HG03439 (cell line): Measurements from ENCODE around the gene IDS.
"Not testable (repeated sequence)": the region's sequence is repeated elsewhere in the genome, so short reads cannot be mapped to it uniquely, and the experiment has no call there.

Experiments
- ATAC-seq: cut with Tn5 transposase; IDR thresholded peaks from one replicate; pipeline ENCODE4 v1.9.1; 2021; ENCODE audit warnings: mild to moderate bottlenecking, moderate library complexity; ENCODE audit not compliant: unreplicated experiment

IDS gene

DNA sequence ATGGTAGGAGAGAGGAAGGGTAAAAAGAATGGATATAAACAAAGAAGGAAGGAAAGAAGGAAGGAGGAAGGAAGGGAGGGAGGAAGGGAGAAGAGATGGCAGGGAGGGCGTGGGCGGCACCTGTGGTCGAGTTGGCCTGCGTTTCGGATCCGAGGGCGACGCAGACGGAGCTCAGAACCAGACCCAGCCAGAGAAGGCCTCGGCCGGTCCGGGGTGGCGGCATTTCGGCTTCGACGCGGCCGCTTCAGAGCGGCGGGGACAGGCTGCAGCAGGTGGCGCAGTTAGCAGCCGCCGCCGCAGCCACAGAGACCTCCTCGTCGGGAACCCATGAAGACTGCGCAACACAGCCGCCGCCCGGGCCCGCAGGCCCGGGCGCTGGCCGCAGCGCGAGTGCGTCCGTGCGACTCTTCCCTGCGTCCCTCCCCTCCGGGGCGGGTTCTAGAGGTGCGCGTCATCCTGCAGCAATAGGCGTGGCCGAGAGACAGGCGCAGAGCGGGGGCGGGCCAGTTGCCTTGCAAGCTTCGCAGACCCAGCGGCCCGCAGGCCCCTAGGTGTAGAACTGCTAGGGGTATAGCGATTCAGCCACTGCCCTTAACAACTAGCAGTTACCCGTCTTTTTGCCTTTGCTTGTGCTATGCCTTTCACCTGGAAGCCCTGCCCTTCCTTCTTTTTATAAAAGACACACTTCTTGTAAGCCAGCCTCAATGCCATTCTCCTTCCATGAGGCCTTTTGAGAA lies at the start of gene IDS:
Gene IDS, minus strand, starts transcription at position 392 of the 737 bp plus-strand sequence. Its CDS starts 169 bp downstream, at position 223.
- ATAC-seq, result peak; percentile 79

DNA sequence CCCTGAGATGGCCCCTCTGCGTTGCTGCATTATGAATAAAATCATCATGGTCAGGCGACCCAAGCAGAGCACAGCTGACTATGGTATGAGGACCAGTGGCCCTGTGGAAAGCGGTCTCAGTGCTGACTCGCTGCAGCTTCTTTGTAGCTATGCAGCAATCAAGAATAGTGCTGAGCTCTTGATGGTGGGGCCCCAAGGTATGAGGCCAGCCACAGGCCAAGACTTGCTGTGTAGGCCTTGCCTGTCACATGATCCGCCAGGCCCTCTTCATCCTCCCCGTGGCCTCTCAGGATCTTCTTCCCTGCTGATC lies 46.8 kb upstream of the IDS start:
- ATAC-seq, result not testable (repeated sequence)

DNA sequence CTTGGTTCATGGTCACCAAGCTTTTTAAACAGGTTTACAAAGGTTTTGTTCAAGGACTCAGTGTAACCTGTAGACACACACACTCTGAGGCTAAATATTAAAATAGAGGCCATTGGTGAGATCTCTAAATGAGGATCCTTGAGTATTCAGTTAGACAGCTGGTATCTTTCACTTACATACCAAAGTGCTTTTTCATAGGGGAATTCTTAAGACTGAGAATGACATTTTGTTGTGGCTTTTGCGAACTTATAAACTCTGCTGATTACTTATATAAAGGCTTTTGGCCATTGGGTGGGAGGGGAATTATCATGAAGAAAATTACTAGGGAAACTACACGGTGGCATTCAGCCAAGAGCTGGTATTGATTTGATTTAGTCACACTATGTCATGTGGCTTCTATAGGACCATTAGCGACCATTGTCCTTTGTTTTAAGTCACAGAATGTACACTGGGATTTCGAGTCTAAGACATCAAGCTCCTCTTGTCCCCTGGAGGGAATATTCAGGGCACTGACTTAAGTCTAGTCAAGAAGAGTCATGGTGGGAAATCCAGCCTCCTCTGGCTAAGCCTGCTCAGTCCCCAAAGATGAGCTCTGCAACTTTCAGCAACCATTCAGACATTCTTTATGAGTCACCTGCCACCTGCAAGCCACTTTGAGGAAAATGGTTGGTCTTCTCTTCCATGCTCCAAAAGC lies 46.3 kb upstream of the IDS start:
- ATAC-seq, result not testable (repeated sequence)

DNA sequence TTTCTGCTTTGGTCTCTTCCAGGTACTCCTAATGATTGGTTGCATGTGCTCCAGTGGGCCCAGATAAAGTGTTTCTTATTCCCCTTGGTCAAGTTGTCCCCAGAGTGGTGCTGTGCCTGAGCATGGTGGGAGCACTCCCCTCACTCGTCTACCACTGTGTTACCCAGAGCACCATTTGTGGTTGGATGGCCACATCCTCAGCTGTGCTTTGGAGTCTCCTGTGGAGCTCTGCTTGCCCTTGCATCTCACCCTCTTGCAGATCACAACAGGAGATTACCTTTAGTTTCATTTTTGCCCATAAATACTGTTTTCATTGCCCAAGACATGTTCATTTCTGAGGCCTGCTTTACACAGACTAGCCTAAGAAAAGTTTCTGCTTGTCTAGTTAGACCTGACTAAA lies 45.3 kb upstream of the IDS start:
- not testable (repeated sequence) for ATAC-seq

DNA sequence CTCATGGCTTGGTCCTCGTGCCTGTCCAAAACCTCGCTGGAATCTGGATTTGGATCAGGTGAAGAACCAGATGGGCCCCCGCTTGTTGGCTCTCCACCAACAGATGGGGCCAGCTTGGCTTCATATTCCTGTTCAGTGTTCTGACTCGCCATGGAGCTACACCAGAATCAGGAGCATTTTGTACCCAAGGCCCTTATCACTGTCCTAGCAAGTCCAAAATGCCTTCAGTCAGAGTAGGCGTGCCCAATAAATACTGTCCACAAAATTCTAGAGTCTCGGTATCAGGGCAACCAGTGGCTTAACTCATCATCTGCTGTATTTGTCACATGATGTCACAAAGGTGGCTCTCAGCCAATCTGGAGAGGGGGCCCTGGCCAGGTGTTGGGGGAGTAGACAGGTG lies 44.6 kb upstream of the IDS start, which contains the start of gene HSFX3:
Gene HSFX3, minus strand, starts transcription at position 224 of the 400 bp plus-strand sequence. Its CDS starts 72 bp downstream, at position 152.
- not testable (repeated sequence) for ATAC-seq

- not testable (repeated sequence) for ATAC-seq
These were observed 42.7 kb upstream of the IDS start for GRCh38 chrX:149547782-149548181.

- ATAC-seq, result not testable (repeated sequence)
These were observed 41.9 kb upstream of the IDS start for GRCh38 chrX:149546962-149547361.

GRCh38 chrX:149545545-149546543 lies 40.7 kb upstream of the IDS start:
- ATAC-seq, result not testable (repeated sequence)

DNA sequence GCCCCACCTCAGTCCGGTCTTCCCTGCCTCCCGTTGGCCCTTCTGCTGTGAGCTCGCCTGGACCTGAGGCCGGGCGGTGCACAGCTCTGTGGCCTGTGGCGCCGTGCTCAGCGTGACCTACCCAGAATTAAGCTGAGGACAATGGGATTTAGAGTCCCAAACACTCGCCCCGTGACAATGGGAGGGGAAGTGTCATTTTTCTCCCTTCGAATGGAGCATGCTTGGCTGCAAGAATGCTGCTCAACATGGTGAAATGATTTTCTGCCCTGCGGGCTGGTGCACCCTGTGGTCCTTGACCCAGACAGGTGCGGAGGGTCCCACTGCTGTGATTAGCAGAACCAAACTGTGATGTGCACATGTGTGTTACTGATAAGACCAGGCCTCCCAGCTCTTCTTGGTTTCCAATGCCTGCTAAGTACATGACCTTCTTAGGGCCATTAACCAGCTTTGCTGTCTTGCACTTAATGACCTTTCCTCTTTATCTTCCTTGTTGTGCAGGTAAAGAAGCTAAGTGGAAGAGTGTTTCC lies 36.5 kb upstream of the IDS start:
- ATAC-seq, result no peak

GRCh38 chrX:149540621-149541520 lies 35.8 kb upstream of the IDS start, which contains the start of gene EOLA1:
Gene EOLA1 (plus strand): TSS chrX:149541012. CDS start chrX:149545631, 4,619 bp downstream.
- peak; percentile 85 for ATAC-seq

DNA sequence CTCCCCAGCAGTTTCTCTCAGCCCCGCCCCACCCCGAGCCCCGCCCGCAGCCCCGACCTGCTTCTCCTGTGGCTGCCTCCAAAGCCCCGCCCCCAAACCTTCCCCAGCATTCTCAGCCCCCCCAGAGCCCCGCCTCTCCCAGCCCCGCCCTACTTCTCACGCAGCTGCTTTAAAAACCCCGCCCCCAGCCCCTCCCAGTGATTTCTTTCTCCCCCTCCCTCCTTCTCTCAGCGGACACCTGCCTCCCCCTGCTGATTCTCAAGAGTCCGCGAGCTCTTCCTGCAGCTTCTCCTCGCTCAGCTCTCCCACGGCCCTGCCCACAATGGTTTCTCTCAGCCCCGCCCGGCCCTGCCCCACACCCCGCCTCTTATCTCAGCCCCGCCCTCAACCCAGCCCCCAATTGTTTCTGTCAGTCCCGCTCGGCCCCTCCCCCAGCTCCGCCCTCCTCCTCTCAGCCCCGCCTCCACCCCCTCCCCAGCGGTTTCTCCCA lies 35.1 kb upstream of the IDS start:
- ATAC-seq, result no peak

DNA sequence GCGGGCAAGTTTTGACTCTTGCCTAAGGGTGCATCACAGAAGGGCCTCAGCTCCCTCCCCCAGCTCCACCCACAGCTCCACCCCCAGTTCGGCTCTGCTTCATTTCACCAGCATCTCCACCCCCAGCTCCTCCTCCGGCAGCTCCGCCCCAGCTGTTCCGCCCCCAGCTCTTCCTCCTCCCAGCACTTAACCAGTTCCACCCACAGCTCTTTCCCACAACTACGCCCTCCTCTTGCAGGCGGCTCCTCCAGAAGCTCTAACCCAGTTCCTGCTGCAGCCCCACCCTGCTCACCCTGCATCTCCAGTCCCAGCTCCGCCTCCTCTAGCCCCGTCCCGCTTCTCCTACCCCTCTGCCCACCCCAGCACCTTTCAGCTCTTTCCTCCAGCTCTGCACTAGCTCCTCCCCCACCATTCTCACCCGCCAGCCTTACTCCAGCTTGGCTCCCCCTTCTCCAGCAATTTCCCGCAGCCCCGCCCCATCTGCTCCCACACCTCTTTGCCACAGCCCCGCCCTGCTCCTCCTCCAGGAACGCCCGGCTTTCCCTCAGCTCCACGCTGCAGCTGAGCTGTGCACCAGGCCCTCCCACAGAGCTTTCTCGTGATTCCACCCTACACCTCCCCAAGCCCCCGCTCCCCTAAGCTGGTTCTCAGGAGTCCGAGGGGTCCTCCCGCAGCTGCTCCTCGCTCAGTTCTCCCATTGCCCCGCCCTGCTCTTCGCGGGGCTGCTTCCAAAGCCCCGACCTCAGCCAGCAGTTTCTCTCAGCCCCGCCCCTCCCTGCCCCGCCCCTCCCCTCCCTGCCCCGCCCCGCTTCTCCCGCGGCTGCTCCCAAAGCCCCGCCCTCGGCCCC lies 34.4 kb upstream of the IDS start:
- ATAC-seq, result peak; percentile 43

DNA sequence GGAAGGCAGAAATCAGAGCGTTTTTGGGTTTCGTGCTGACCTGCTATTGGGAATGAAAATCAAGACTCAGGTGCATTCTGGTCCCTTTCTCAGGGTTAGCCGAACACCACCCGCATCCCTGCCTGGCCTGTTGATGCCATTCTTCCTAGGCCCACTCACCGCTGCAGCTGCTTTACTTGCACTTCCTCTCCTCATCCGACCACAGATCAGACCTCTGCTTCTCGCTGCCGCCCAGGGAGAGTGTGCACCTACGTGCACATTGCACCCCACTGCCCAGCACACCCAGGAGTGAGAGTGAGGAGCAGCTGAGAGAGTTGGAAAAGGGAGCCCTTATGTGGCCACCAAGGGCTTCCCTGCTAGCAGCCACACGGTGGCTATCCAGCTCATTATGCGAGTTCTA lies 32.4 kb upstream of the IDS start:
- ATAC-seq, result not testable (repeated sequence)

DNA sequence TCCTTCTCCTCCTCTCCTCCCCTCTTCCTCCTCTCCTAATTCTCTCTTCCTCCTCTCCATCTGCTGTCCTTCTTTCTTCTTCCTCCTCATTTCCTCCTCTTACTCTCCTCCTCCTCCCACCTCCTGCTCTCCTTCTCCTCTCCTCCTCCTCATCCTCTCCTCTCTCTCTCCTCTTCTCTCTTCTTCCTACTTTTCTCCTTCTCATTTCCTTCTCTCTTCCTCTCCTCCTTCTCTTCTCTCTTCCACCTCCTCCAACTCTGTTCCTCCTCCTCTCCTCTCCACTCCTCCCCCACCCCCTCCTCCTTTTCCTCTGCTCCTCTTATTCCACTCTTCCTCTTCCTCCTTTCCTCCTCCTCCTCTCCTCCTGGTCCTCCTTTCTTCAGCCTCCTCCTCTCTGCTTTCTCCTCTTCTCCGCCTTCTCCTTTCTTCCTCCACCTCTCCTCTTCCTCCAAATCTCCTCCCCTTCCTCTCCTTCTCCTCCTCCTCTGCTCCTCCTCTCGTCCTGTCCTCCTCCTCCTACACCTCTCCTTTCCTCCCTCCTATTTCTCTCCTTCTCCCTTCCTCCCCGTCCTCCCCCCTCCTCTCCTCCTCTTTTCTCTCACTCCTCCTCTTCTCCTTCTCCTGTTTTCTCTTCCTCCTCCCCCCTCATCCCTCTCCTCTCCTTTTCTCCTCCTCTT lies 30.0 kb upstream of the IDS start:
- not testable (repeated sequence) for ATAC-seq

- not testable (repeated sequence) for ATAC-seq
These were observed 28.9 kb upstream of the IDS start for GRCh38 chrX:149533999-149534398.

GRCh38 chrX:149532868-149533267 lies 27.8 kb upstream of the IDS start:
- ATAC-seq, result not testable (repeated sequence)

DNA sequence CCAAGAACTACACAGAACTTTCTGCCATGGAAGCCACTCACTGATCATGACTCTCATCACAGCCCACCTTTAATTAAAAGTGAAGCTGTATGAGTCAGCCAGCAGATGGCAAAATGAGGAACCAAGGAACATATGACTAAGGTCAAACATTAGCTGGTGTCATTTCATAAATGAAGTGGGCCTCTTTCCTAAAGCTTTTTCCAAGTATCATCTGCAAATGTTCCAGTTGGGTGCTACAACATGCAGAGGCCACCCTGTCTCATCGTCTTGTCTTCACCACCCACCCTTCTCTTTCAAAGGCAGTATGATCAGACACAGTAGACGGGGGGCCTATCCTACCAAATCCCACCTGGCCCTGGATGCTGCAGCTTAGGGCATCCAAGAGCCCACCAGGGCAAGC lies 26.5 kb upstream of the IDS start:
- peak; percentile 65 for ATAC-seq

- ATAC-seq, result no peak
These were observed 23.3 kb upstream of the IDS start for GRCh38 chrX:149528381-149528780.
